HG03354 (cell line): Measurements from ENCODE around the gene KCNMA1.
"Not testable (repeated sequence)": the region's sequence is repeated elsewhere in the genome, so short reads cannot be mapped to it uniquely, and the experiment has no call there.

Source experiments
- ATAC-seq: cut with Tn5 transposase; IDR thresholded peaks from one replicate; pipeline ENCODE4 v1.9.1; 2021; ENCODE audit warnings: mild to moderate bottlenecking; ENCODE audit not compliant: unreplicated experiment, poor library complexity, severe bottlenecking

KCNMA1 gene

GRCh38 chr10:77666821-77667220 is 29.2 kb upstream of the KCNMA1 start:
- no peak for ATAC-seq

- no peak for ATAC-seq
Observed at GRCh38 chr10:77664696-77665095, 27.1 kb upstream of the KCNMA1 start.

GRCh38 chr10:77664008-77664407 is 26.4 kb upstream of the KCNMA1 start:
- ATAC-seq: no peak

- ATAC-seq: no peak
Observed at GRCh38 chr10:77661674-77662073, 24.1 kb upstream of the KCNMA1 start.

- no peak for ATAC-seq
Observed at GRCh38 chr10:77661100-77661499, 23.5 kb upstream of the KCNMA1 start.

- not testable (repeated sequence) for ATAC-seq
Observed at GRCh38 chr10:77659046-77659670, 21.6 kb upstream of the KCNMA1 start.

GRCh38 chr10:77653210-77653609 is 15.6 kb upstream of the KCNMA1 start:
- no peak for ATAC-seq

GRCh38 chr10:77649333-77650331 is 12.0 kb upstream of the KCNMA1 start:
- no peak for ATAC-seq

GRCh38 chr10:77648472-77648871 is 10.9 kb upstream of the KCNMA1 start:
- no peak for ATAC-seq

- no peak for ATAC-seq
Observed at GRCh38 chr10:77647543-77648293, 10.1 kb upstream of the KCNMA1 start.

GRCh38 chr10:77644557-77645243 is 7.1 kb upstream of the KCNMA1 start:
- no peak for ATAC-seq

- ATAC-seq: no peak
Observed at GRCh38 chr10:77643795-77644468, 6.3 kb upstream of the KCNMA1 start.

- ATAC-seq: peak; percentile 53
Observed at GRCh38 chr10:77641788-77642397, 4.3 kb upstream of the KCNMA1 start.

GRCh38 chr10:77641344-77641743 is 3.7 kb upstream of the KCNMA1 start:
- no peak for ATAC-seq

- ATAC-seq: no peak
Observed at GRCh38 chr10:77640167-77640566, 2.6 kb upstream of the KCNMA1 start.

- ATAC-seq: no peak
Observed at GRCh38 chr10:77639756-77640155, 2.1 kb upstream of the KCNMA1 start.

- ATAC-seq: no peak
Observed at GRCh38 chr10:77638321-77639101, 903 bp upstream of the KCNMA1 start.

GRCh38 chr10:77636967-77637531 is 559 bp downstream of the KCNMA1 start:
- no peak for ATAC-seq
